Loucy (cell line): ENCODE results near the gene OLA1.

Experiments
- EZH2phosphoT487 ChIP-seq: fragments of 200-600 bp; IDR thresholded peaks from 2 replicates; pipeline ENCODE4 v1.6.1; 2018; ENCODE audit warnings: antibody characterized with exemption, mild to moderate bottlenecking, moderate library complexity, borderline replicate concordance
- TF ChIP-seq, protein P1 (sequence below): fragments of 200-600 bp; sonication (generic); conservative IDR thresholded peaks from 2 replicates; pipeline ENCODE4 v1.5.1; 2014; ENCODE audit warnings: mild to moderate bottlenecking, antibody characterized with exemption, low read length

DNA sequence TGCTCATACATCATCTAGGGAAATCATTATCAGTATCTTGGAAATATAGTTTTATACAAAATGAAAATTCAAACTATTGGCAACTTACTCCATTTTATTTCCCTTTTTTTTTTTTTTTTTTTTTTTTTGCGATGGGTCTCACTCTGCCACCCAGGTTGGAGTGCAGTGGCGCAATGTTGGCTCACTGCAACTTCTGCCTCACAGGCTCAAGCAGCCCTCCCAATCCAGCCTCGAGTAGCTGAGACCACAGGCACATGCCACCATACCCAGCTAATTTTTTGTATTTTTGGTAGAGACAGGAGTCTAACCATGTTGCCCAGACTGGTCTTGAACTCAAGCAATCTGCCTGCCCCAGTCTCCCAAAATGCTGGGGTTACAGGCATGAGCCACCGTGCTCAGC is 29.0 kb downstream of the OLA1 start:
- TF ChIP-seq, protein P1, sequence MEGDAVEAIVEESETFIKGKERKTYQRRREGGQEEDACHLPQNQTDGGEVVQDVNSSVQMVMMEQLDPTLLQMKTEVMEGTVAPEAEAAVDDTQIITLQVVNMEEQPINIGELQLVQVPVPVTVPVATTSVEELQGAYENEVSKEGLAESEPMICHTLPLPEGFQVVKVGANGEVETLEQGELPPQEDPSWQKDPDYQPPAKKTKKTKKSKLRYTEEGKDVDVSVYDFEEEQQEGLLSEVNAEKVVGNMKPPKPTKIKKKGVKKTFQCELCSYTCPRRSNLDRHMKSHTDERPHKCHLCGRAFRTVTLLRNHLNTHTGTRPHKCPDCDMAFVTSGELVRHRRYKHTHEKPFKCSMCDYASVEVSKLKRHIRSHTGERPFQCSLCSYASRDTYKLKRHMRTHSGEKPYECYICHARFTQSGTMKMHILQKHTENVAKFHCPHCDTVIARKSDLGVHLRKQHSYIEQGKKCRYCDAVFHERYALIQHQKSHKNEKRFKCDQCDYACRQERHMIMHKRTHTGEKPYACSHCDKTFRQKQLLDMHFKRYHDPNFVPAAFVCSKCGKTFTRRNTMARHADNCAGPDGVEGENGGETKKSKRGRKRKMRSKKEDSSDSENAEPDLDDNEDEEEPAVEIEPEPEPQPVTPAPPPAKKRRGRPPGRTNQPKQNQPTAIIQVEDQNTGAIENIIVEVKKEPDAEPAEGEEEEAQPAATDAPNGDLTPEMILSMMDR, result no peak
- no peak for TF ChIP-seq EZH2phosphoT487
